Measurements from ENCODE around the gene UBL3.

UBL3 gene

DNA sequence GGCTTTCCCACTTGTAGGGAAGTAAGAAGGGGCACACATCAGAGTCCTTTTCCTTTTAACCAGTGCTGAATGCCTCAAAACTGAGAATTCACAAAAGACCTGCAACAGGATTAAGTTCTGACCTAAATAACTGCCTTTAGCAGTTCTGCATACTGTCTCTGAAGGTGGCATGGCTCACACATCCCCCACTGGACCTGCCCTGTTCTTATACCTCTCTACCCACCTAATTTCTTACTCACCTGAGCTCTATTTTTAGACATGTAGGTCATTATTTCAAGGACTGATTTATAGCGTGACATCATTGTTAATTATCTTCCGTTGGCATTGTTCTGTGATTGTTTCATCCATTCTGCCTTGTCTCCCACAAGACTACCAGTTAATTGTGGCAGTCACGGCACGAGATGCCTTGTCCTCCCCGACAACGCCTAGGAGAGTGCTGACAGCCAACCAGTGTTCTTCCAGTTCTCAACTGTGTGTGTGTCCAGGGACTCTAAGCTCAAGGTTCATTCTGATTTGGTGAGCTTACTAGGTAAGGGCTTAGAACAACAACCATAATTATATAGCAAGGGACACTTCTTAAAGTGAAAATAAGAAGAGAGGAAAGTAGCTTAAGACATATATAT is 27.1 kb upstream of the UBL3 start:
- H3K4me3 ChIP-seq (ENCODE audit: low read depth, low read length) = no peak overlapping the region

DNA sequence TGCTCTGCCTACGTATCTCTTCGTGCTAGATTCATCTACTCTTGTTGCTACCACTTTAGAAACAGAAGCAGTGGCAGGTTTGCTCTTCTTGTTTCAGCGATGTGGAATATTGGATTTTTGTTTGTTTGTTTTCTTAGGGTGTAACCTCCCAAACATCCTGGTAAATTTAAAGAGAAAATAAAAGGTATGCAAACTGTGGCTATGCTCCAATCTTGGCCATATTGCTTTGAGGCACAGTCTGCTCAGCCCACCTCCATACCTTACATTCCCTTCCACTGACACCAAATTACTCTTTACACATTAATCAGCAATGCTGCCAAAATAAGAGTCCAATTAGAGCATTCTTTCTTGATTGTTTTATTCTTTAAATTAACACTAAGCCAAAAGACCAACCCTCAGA is 25.2 kb upstream of the UBL3 start:
- no peak for TF ChIP-seq CTCF (IDR thresholded peaks at IDR 0.05; ENCODE audit: borderline replicate concordance, insufficient read depth, low read depth, low read length)
- H3K4me3 ChIP-seq (ENCODE audit: low read depth, low read length) = no peak overlapping the region

More for the DNA sequence above, 27.1 kb upstream of the UBL3 start:
- TF ChIP-seq CTCF (IDR thresholded peaks at IDR 0.05; ENCODE audit: borderline replicate concordance, insufficient read depth, low read depth, low read length) = no peak

DNA sequence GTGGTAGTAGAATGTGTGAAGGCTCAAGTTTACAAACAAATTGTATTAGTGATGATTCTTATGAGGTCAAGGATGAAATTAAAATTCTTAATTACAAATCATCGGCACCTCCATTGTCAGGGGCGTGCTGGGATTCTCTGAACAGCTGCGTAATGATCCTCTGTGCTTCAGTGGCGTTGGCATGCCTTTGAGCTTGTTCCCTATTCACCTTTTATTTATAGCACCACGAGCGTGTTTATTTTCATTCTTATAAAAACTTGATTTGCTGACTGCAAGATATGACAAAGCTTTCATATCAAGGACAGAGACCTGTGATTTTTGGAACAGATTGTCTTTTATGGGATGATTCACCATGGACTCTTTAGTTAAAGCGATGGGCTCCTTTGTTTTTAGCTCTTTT is 18.2 kb upstream of the UBL3 start:
- no peak overlapping the region for H3K4me3 ChIP-seq (ENCODE audit: low read depth, low read length)
- no peak for TF ChIP-seq CTCF (IDR thresholded peaks at IDR 0.05; ENCODE audit: borderline replicate concordance, insufficient read depth, low read depth, low read length)

- no peak for TF ChIP-seq CTCF (IDR thresholded peaks at IDR 0.05; ENCODE audit: borderline replicate concordance, insufficient read depth, low read depth, low read length)
- no peak overlapping the region for H3K4me3 ChIP-seq (ENCODE audit: low read depth, low read length)
These were observed 15.5 kb upstream of the UBL3 start for GRCh38 chr13:29865934-29866333.

DNA sequence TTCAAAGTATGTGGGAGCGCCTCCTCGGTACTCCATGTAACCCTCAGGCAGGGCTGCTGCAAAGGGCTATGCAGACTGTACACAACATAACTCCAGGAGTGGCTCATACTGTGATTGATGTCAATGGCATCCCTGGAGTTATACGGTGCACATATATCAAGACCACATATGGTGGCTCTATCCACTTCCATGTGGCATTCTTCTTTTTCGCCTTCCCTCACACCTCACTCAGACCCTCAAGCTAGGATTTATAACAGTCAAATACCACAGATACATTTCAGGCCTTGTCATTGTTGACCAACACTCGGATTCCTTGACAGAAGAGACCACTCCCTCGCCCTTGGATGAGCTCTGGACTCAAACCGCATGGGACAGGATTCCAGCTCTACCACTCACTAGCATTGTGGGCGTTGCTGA is 11.3 kb upstream of the UBL3 start:
- H3K4me3 ChIP-seq (ENCODE audit: low read depth, low read length) = no peak overlapping the region
- TF ChIP-seq CTCF (IDR thresholded peaks at IDR 0.05; ENCODE audit: borderline replicate concordance, insufficient read depth, low read depth, low read length) = no peak

DNA sequence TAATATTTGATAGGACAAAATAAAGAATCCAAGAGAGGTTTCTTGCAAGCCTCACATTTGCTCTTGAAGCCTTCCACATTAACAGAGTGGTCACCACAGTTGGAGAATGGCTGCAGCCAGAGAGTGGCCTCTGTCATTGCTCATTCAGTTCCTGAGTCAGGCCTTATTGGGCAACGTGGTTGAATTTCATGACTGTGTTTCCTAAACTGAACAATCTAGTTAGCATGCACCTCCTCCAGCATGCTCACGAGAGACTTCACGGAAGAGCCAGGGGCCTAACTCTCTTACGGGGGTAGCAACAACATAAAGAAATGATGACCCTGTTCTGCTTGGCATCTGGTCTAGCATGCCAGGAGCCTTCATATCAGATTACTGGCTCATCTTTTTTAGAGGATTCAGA is 9.6 kb upstream of the UBL3 start:
- TF ChIP-seq CTCF (IDR thresholded peaks at IDR 0.05; ENCODE audit: borderline replicate concordance, insufficient read depth, low read depth, low read length) = no peak
- no peak overlapping the region for H3K4me3 ChIP-seq (ENCODE audit: low read depth, low read length)

DNA sequence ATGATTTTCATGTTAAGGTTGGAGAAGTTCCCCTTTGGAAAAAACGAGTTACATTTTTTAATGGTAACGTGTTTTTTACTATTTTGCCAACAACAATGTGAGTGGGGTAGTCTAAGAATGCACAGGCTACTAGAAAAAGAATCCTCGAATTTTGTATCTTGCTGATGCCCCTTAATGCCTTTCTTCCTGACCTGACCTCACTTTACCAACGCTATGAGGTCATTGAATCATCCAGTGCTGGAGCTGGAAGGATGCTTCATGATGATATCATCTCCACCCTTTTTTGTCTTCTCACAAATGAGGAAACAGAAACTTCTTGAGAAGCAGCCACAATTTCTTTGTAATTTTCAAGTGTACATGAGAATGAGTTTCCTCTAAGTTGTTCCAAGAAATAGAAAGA is 8.2 kb upstream of the UBL3 start:
- no peak overlapping the region for H3K4me3 ChIP-seq (ENCODE audit: low read depth, low read length)
- TF ChIP-seq CTCF (IDR thresholded peaks at IDR 0.05; ENCODE audit: borderline replicate concordance, insufficient read depth, low read depth, low read length) = no peak
